Retinal pigment epithelial cell (primary cell): ENCODE measurements around the gene SPACA5.

ENCODE experiments used
- DNase-seq: peaks from one replicate; pipeline ENCODE4 v3.0.0-alpha.2; 2010; ENCODE audit warnings: low read depth
- H3K4me3 ChIP-seq: 2 replicates; pipeline ENCODE4 v1.5.1; 2011; ENCODE audit warnings: mild to moderate bottlenecking, low read length, control low read depth, moderate library complexity
- TF ChIP-seq, protein P1 (sequence below): conservative IDR thresholded peaks from 2 replicates; pipeline ENCODE4 v1.5.1; 2011; ENCODE audit warnings: low read depth, low read length, control low read depth, inconsistent platforms

SPACA5 gene

DNA sequence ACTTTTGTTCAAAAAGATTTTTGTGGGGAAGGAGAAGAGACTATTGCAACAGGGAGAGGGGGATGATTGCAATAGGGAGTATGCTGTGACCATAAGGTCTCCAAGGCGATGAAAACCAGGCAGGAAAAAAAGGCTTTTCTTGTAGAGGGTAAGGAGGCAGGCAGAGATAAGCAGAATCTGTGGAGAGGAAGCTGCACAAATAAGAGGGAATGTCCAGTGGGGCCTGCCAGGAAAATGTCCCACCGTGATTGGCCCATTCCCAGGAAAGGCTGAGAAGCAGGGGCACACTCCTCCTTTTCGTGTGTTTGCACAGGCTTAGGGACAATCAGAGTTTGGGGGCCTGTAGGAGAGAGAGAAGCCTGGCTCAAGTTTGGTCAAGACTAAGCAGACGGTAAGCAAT lies 29.1 kb downstream of the SPACA5 start:
- TF ChIP-seq, protein P1, sequence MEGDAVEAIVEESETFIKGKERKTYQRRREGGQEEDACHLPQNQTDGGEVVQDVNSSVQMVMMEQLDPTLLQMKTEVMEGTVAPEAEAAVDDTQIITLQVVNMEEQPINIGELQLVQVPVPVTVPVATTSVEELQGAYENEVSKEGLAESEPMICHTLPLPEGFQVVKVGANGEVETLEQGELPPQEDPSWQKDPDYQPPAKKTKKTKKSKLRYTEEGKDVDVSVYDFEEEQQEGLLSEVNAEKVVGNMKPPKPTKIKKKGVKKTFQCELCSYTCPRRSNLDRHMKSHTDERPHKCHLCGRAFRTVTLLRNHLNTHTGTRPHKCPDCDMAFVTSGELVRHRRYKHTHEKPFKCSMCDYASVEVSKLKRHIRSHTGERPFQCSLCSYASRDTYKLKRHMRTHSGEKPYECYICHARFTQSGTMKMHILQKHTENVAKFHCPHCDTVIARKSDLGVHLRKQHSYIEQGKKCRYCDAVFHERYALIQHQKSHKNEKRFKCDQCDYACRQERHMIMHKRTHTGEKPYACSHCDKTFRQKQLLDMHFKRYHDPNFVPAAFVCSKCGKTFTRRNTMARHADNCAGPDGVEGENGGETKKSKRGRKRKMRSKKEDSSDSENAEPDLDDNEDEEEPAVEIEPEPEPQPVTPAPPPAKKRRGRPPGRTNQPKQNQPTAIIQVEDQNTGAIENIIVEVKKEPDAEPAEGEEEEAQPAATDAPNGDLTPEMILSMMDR: no peak
- H3K4me3 ChIP-seq: no peak overlapping the region
- DNase-seq: no peak

DNA sequence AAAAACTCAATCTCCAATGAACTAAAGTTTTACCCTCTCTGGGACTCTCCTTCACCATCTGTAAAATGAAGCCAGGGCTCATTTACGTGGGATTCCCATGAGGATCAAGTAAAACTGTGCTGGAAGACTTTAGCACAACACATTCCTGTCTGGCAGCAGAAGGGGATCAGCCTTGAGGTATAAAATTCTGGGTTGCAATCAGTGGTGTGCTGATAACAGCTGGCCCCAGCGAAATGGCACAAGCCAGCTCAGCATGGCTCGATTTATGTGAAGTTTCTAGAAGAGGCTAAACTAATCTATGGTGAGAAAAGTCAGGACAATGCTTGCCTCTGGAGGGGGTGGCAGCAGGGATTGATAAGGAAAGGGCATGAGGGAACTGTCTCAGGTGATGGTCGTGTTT lies 36.3 kb downstream of the SPACA5 start:
- H3K4me3 ChIP-seq: no peak overlapping the region
- DNase-seq: no peak
- TF ChIP-seq, protein P1: no peak

DNA sequence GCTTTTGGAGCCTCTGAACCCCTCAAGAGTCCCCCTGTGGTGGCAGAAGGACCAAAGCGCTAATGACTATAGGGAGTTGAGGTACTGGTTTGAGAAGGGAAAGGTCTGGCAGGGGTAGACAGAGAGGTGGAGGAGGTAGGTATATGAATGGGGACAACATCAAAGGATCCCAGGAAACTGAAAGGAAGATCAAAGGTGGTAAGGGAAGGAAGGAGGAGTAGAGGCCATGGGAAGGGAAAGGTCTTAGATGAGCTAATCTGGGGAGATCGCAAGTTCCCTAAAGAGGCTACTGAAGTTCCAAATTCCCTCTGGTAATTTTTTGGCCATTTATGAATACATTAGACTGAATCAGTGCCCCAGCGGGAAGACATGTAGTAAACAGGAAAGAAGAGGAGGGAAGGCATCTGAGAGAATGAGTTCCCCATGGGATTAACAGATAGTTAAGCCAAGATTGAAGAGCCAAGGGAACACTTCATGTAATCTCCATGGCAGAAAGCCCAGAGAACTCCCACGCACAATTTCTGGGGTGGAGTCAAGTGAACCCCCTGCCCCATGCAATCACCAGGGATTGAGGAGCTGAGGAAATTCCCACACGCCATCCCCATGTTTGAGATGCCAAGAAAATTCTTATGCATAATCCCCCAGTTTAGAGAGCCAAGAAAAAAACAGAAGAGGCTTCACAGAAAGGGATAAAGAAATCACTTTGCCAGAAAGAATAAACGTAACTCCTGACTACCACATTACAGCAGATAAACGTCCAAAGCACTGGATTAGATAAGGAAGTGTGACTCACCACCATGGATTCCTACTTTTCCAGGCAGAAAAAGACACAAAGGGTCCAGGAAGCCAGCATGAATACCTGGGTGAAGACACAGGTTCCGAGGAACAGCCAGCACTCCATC lies 38.9 kb downstream of the SPACA5 start:
- DNase-seq: peak; percentile 85
- no peak overlapping the region for H3K4me3 ChIP-seq
- TF ChIP-seq, protein P1: no peak

DNA sequence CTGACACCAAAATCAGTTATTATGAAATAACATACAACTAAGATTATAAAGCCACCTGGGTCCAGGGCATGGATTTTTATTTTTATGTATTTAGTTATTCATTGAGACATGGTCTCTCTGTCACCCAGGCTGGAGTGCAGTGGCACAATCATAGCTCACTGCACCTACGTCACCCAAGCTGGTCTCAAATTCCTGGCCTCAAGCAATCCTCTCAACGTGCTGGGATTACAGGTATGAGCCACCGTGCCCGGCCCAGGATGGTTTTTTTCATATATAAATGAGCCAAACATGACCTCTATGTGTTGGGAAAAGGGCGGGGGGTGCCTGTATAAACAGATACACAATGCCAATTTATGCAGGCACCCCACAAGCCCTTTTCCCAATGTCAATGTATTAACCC lies 40.1 kb downstream of the SPACA5 start:
- TF ChIP-seq, protein P1: no peak
- no peak for DNase-seq
- no peak overlapping the region for H3K4me3 ChIP-seq

DNA sequence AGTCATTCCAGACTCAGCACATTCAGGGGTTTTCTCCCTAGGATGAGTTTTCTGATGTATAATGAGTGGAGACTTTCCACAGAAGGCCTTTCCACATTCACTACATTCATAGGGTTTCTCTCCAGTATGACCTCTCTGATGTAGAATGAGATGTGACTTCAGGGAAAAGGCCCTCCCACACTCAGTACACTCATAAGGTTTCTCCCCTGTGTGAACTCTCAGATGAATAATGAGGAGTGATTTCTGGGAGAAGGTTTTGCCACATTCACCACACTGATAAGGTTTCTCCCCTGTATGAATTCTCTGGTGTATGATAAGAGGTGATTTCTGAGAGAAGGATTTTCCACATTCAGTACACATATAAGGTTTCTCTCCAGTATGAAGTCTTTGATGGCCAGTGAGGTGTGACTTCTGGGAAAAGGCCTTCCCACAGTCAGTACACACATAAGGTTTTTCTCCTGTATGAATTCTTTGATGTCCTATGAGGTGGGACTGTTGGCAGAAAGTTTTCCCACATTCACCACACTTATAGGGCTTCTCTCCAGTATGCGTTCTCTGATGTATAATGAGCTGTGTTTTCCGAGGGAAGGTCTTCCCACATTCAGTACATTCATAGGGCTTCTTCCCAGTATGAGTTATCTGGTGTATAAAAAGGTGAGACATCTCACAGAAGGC lies 52.0 kb downstream of the SPACA5 start:
- DNase-seq: no peak
- no peak overlapping the region for H3K4me3 ChIP-seq
- TF ChIP-seq, protein P1: no peak

DNA sequence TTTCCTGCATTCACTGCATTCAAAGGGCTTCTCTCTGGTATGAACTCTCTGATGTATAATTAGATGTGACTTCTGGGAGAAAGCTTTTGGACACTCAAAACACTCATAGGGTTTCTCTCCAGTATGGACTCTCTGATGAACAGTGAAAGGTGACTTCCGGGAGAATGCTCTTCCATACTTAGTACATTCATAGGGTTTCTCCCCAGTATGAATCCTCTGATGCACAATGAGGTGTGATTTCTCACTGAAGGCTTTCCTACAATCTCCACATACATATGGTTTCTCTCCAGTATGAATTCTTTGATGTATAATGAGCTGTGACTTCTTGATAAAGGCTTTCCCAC lies 52.5 kb downstream of the SPACA5 start:
- TF ChIP-seq, protein P1: no peak
- DNase-seq: no peak

More for the DNA sequence above, 52.5 kb downstream of the SPACA5 start:
- no peak overlapping the region for H3K4me3 ChIP-seq
